NCI-H2196 (cell line): Measurements from ENCODE around the gene ZSCAN23.
"Not testable (repeated sequence)": the region's sequence is repeated elsewhere in the genome, so short reads cannot be mapped to it uniquely, and the experiment has no call there.

Experiments used
- DNase-seq: peaks from one replicate; lab custom pipeline; 2025; ENCODE audit not compliant: unreplicated experiment; lab: John Stamatoyannopoulos, UW

ZSCAN23 gene

GRCh38 chr6:28442586-28442985 is 705 bp downstream of the ZSCAN23 start:
- no peak for DNase-seq

DNA sequence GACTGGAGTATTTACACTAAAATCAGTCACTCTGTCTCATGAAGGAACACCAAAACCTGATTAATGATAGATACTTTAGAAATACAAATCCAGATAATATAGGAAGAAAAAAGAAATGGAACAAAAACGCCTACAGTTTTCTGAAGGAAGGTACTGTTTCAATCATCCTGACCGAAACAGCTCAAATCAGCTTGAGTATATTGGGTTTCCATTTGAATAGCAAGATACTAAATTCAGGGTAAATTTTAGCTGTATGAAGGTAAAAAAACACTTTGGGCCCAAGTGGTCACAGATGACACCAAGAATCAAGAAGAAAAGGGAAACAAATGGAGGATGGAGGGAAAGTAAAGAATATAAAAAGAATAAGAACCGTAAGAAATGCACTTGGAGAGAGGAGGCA is 6.9 kb downstream of the ZSCAN23 start:
- no peak for DNase-seq

GRCh38 chr6:28433119-28433518 is 10.2 kb downstream of the ZSCAN23 start:
- DNase-seq = no peak

DNA sequence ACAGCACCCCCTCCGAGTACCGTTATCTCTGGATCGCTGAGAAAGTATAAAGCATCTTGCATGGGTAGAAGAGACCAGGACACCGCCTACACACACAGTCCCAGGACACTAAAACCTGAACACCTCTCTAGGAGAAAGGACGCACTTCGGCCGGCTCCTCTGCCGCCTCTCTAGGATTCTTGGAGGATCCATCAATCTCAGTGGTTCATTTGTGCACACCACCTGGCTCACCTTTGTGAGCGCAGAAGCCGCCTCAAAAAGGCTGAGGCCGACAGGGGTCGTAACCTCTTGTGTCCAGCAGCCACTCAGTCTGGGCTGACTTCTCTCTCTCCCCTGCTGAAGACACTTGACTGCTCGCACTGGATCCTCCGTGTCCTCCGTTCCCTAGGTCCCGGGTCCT is 13.5 kb downstream of the ZSCAN23 start:
- DNase-seq = no peak

DNA sequence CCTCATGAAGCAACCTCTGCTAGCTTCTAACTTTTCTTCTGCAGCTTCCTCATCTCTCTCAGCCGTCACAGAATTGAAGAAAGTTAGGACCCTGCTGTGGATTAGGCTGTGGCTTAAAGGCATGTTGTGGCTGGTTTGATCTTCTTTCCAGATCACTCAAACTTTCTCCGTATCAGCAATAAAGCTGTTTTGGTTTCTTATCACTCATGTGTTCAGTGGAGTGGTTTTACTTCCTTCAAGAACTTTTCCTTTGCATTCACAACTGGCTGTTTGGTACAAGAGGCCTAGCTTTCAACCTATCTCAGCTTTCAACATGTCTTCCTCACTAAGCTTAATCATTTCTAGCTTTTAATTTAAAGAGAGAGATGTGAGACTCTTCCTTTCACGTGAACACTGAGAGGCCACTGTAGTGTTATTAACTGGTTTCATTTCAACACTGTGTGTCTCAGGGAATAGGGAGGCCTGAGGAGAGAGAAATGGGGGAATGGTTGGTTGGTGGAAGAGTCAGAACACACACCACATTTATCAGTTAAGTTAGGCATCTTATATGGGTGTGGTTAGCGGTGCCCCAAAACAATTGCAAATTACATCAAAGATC is 17.2 kb downstream of the ZSCAN23 start:
- DNase-seq = no peak

DNA sequence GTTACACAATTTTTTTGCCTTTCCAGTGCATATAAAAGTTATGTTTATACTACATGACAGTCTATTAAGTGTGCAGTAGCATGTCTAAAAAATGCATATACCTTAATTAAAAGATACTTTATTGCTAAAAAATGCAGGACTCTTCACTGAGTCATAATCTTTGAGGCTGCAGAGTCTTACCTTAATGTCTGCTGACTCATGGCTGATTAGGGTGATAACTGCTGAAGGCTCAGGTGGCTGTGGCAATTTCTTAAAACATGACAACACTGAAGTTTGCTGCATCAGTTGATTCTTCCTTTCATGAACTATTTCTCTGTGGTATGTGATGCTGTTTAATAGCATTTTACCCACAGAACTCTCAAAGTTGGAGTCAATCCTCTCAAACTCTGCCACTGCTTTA is 19.1 kb downstream of the ZSCAN23 start:
- no peak for DNase-seq

DNA sequence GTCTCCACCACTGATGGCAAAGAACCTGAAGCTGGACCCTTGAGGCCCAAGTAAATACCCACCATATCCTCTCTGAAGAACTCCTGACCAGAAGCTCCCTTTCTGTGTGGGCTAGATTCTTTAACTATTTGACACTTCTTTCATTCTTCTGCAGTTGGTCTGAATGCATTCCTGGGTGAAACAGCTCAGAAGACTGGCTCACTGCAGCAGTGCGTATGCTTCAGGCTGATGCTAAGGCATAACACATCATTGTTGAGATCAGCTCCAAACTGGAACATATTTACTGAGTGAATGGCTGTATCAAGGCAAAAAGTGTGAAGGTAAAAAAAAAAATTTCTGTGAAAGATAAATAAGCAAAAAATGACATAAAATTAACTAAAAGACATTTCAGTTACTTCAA is 19.7 kb downstream of the ZSCAN23 start:
- no peak for DNase-seq

DNA sequence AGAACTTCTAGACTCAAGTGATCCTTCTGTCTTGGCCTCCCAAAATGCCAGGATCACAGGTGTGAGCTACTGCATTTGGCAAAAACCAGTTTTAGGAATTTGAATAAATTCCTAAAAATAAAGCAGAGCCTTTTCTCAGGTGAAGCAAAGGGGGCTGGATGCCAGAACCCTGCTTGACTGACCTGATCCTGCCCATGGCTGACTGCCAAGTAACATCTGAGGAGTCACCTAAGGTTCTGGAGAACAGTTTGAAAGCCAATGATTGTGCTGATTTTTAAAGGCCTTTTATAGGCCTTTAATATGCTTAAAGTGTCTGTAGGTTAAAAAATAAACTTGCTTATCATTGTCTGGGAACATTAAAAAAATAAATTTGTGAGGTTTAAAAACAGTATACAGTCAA is 29.6 kb downstream of the ZSCAN23 start:
- DNase-seq = no peak

DNA sequence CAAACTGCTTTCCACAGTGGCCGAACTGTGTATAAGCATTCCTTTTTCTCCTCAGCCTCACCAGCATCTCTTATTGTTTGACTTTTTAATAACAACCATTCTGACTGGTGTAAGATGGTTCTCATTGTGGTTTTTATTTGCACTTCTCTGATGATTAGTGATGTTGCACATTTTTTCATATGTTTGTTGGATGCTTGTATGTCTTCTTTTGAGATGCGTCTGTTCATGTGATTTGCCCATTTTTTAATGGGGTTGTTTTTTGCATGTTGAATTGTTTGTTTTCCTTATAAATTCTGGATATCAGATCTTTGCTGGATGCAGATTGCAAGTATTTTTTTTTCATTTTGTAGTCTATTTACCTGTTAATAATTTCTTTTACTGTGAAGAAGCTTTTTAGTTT is 32.5 kb downstream of the ZSCAN23 start:
- DNase-seq = no peak

DNA sequence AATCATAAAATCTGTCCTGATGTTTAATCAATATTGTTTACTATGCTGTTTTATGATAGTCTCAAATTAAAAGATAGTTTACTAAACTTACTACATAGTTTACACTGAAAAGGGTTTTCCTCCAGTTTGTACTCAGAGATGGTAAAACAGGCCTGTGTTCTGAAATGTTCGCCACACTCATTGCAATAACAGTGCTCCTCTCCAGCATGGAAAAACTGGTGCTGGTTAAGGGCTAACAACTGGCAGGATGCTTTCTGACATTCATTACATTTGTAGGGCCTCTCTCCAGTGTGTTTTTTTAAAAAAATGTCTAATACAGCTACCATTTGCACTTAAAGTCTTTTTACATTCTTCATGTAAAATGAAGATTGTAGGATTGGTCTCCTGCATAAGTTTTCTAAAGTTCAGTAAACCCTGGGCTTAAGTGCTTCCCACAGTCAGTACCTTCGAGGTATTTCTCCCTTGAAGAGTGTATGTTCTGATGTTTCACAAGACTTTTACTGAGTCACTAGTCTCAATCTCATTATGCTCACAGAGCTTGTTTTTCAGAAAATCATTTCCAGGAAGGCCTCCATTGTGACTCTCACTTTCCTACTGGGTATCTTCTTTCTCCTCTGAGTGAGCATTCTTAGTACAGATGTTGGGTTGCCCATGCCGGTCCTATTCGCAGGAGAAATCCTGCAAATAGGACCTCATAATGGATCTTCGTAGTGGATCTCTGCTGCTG is 35.1 kb downstream of the ZSCAN23 start:
- no peak for DNase-seq

DNA sequence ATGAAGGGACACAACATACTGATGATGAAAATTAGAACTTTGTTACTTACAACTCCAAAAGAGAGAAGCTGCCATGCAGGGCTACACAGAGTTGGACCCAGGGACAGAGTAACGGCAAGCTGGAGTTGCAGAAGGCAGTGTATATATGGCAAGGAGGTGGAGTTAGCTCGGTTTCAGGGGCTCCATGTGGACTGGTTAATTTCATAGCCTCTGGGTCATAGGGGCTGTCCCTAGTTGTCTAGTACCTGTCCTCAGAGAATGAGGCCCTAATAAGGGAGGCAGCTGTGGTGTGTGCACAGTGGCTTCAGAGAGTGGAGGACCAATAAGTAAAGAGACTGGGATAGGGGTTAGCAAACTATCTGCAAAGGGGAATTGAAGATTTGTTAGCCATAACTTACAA is 35.9 kb downstream of the ZSCAN23 start:
- no peak for DNase-seq

GRCh38 chr6:28403923-28404322 is 39.4 kb downstream of the ZSCAN23 start:
- DNase-seq = not testable (repeated sequence)

GRCh38 chr6:28402197-28402596 is 41.1 kb downstream of the ZSCAN23 start:
- no peak for DNase-seq

DNA sequence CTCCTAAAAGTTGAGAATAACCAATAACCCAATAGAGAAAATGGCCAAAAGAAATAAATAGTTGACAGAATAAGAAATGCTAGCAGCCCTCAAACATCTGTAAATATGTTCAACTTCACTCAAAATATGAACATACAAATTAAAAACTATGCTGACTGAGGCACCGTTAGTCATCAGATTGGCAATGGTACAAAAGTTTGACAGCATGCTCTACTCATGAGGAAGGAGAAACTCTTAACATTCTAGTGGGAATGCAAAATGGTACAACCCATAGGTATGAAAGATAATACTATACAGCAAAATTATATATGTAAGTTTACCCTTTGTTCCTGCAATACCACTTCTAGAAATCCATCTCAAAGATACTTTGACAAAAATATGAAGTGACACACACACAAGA is 42.1 kb downstream of the ZSCAN23 start:
- DNase-seq = no peak

DNA sequence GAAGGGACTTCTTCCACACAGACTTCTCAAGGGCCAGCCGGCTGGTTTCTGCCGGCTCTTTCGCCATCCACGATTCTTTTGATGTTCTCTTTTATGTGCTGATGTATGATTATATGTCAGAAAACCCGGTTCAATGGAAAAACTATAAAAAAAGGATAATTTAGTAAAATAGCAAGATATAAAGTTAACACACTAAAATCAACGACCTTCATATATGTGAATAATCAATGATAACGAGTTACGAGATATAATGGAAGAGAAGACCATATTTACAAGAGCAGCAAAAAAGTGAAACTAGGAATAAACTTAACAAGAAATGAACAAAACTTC is 43.2 kb downstream of the ZSCAN23 start:
- DNase-seq = no peak

GRCh38 chr6:28399350-28400121 is 43.8 kb downstream of the ZSCAN23 start, which contains the start of gene ZSCAN12:
Gene ZSCAN12 (minus strand): TSS chr6:28399747. CDS start chr6:28398405, 1,342 bp downstream.
- DNase-seq = no peak

- no peak for DNase-seq
These were observed 47.4 kb downstream of the ZSCAN23 start for GRCh38 chr6:28395918-28396317.

DNA sequence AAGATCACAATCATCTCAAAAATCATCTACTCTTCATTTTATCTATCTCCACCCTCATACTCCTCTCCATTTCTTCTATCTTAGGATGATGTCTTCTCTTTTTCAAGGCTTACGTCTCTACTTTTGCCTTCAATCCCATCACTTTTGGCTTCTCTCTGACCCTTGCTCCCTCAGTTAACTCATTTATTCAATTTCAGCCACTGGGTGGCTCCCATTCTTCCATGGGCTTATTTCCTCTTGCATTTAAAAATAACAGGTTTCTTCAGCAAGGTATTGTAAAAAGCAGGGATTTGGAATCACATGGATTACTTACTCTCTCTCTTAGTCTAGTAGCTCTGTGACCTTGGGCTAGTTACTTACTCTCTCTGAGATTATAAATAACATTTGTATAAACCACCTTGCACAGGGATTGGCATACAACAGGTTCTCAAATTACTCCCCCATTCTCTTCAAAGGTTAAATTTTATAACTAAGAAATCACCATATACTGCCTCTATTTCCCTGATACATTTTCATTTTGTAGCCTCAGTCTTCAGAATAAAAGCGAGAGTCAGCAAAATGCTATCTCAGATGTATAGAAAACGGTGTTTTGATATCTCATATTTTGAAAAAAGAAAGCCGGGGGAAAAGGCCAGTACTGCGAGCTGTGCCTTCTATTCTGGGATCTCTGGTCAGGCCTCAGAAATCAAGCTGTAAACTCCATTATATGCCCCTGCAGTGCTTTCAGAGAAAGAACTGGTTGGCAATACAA is 49.2 kb downstream of the ZSCAN23 start:
- no peak for DNase-seq

DNA sequence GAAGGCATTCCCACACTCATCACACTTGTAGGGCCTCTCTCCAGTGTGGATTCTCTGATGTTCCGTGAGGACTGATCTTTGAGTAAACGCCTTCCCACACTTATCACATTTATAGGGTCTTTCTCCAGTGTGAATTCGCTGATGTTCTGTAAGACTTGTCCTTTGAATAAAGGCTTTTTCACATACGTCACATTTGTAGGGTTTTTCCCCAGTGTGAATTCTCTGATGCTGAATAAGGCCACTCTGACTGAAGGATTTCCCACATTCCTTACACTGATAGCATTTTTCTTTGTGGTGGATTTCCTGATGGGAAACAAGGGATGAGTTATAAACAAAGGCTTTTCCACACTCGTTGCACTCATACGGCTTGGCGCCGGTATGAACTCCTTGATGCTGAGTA is 52.6 kb downstream of the ZSCAN23 start:
- DNase-seq = no peak

GRCh38 chr6:28384143-28384533 is 59.2 kb downstream of the ZSCAN23 start:
- no peak for DNase-seq
